AG04450 (cell line): Measurements from ENCODE around the gene KREMEN2. TPM values are rescaled to one million over a fixed set of nuclear protein-coding genes. Genes with fewer than 3 reads are reported as not detected.

ENCODE experiments used
- CTCF ChIA-PET: fragments of 300-600, 350-600 bp; formaldehyde crosslinking; extraction: SDS; loops from one replicate; lab custom pipeline; 2022; ENCODE audit warnings: antibody characterized with exemption, inconsistent platforms; lab: Charles Lee
- POLR2A ChIA-PET: fragments of 350-600 bp; formaldehyde crosslinking; extraction: SDS; loops from one replicate; lab custom pipeline; 2021; ENCODE audit warnings: antibody characterized with exemption, inconsistent platforms; lab: Yijun Ruan, JAX
- DNase-seq: peaks from one replicate; pipeline ENCODE4 v3.0.0-alpha.2; 2011; ENCODE audit warnings: low read depth, low spot score
- H3K27ac ChIP-seq: one replicate; pipeline ENCODE4 v1.5.1; 2012; ENCODE audit warnings: low read depth, low read length, control low read depth
- H3K27me3 ChIP-seq: one replicate; pipeline ENCODE4 v1.6.0; 2012; ENCODE audit warnings: low read length; ENCODE audit not compliant: control insufficient read depth, insufficient read depth
- H3K4me3 ChIP-seq: 2 replicates; pipeline ENCODE4 v1.5.1; 2011; ENCODE audit warnings: mild to moderate bottlenecking, low read depth, low read length, control low read depth
- H3K9me3 ChIP-seq: 2 replicates; pipeline ENCODE4 v1.5.1; 2012; ENCODE audit warnings: low read length; ENCODE audit not compliant: control insufficient read depth, insufficient read depth
- polyA plus RNA-seq: library from polyadenylated mRNA; depleted of rRNA; stranded (reverse); fragments of >200 nt; gene quantifications from 2 replicates; pipeline ENCODE4 v1.2.3, GENCODE V29; 2011
- TF ChIP-seq, protein P1 (sequence below): IDR thresholded peaks from 2 replicates; pipeline ENCODE4 v1.5.1; 2011; ENCODE audit warnings: low read depth, low read length, control low read depth, inconsistent platforms

KREMEN2 gene
- polyA plus RNA-seq, 1 experiment, result 0.04 TPM

GRCh38 chr16:2969545-2970521 lies 5.8 kb downstream of the KREMEN2 start:
- POLR2A ChIA-PET, result interaction anchor here (0.8 to 1.7 kb wide), 3 partner anchors 10 to 64 kb away, joined by 3 to 10 read pairs (median 7); partner anchors contain the start of gene PKMYT1
- TF ChIP-seq, protein P1, sequence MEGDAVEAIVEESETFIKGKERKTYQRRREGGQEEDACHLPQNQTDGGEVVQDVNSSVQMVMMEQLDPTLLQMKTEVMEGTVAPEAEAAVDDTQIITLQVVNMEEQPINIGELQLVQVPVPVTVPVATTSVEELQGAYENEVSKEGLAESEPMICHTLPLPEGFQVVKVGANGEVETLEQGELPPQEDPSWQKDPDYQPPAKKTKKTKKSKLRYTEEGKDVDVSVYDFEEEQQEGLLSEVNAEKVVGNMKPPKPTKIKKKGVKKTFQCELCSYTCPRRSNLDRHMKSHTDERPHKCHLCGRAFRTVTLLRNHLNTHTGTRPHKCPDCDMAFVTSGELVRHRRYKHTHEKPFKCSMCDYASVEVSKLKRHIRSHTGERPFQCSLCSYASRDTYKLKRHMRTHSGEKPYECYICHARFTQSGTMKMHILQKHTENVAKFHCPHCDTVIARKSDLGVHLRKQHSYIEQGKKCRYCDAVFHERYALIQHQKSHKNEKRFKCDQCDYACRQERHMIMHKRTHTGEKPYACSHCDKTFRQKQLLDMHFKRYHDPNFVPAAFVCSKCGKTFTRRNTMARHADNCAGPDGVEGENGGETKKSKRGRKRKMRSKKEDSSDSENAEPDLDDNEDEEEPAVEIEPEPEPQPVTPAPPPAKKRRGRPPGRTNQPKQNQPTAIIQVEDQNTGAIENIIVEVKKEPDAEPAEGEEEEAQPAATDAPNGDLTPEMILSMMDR, result peak; percentile 48
- H3K4me3 ChIP-seq, result peak overlapping the region; percentile 64
- H3K27ac ChIP-seq, result no peak overlapping the region
- CTCF ChIA-PET, result interaction anchor here (0.6 to 1.2 kb wide), 4 partner anchors 8 to 28 kb away, joined by 3 to 8 read pairs (median 3); no protein-coding TSS in a partner anchor
- DNase-seq, result peak; percentile 7
- H3K27me3 ChIP-seq, result peaks cover 11% of the 10 kb centered on the region
- peaks cover 4% of the 10 kb centered on the region; the same call in 1 of the 2 replicates for H3K9me3 ChIP-seq

DNA sequence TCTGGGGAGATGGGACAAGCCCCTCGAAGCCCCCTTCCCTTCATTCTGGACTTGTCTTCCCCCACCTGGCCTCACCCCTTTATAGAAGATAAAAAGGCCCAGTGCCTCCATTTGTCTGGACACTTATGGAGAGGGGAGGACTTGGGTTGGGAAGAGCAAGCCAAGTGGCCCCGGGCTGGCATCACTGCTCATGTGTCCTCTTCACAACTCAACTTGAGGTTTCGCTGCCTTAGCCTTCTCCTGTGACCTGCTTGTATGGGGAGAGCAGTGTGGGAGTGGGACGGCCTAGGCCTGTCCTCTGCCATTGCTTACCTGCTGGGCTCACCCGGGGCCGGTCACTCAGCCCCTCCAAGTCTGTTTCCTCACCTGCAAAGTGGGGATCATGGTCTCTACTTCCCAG lies 6.5 kb downstream of the KREMEN2 start:
- ChIA-PET CTCF (interaction anchor here (0.7 to 1.2 kb wide), 2 partner anchors 8 to 12 kb away, joined by 3 read pairs; no protein-coding TSS in a partner anchor), POLR2A (interaction anchor here (0.8 to 1.7 kb wide), 3 partner anchors 10 to 65 kb away, joined by 3 to 10 read pairs (median 7); partner anchors contain the start of gene PKMYT1)
- Histone ChIP-seq H3K27me3 (peaks cover 6% of the 10 kb centered on the region), H3K4me3 (peak overlapping the region; percentile 64; the same call in 1 of the 2 replicates), H3K27ac (no peak overlapping the region), H3K9me3 (peaks cover 4% of the 10 kb centered on the region; the same call in 1 of the 2 replicates)
- TF ChIP-seq, protein P1, result no peak
- no peak for DNase-seq

GRCh38 chr16:2971134-2971984 lies 7.3 kb downstream of the KREMEN2 start:
- H3K4me3 ChIP-seq, result no peak overlapping the region
- TF ChIP-seq, protein P1, result no peak
- POLR2A ChIA-PET, result interaction anchor here (1.8 kb wide), 1 partner anchor 49 kb away, joined by 5 read pairs; the partner anchor contains the start of gene TNFRSF12A
- CTCF ChIA-PET, result no interaction called here
- peaks cover 4% of the 10 kb centered on the region; the same call in 1 of the 2 replicates for H3K9me3 ChIP-seq
- no peak for DNase-seq
- H3K27ac ChIP-seq, result no peak overlapping the region
- no peaks in the 10 kb centered on the region for H3K27me3 ChIP-seq

DNA sequence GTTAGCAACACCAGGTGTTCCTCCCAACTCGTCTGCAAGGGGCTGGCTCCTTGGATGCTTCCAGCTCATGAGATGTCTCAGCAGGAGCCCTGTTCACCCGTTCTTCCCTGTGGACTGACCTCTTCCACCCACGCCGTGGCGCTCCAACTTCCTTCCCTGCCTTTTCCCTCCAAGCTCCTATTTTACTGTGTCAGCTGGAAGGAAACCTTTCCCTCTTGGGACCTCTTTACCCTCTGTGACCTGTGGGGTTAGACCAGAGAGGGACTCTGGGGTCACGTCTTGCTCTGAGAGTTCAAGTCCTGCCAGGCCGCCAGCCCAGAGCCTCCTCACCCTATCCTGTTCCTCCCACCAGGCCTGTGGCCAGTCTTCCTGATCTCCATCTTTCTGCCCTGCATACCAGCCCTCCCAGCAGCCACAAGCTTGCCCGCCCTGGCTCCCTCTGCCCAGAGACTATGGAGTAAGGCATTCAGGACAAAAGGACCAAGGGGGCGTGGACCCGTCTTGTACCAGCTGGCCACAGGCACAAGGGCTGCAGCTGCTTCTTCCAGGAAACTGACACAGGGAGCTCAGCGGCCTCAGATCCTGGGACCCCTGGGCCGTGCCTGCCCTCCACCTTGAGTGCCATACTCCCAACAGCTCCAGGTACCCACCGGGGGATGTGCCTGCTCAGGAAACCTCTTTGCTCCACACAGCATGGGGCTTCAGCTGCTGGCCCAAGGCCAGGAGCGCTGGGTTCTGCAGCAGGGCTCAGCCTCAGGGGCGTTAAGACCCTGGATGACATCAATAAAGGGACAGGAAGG lies 8.1 kb downstream of the KREMEN2 start:
- ChIA-PET CTCF (interaction anchor here (1.3 kb wide), 1 partner anchor 9 kb away, joined by 3 read pairs; no protein-coding TSS in a partner anchor), POLR2A (interaction anchor here (1.8 kb wide), 1 partner anchor 48 kb away, joined by 5 read pairs; the partner anchor contains the start of gene TNFRSF12A)
- H3K27ac ChIP-seq, result no peak overlapping the region
- no peaks in the 10 kb centered on the region for H3K27me3 ChIP-seq
- H3K9me3 ChIP-seq, result peaks cover 4% of the 10 kb centered on the region; the same call in 1 of the 2 replicates
- TF ChIP-seq, protein P1, result no peak
- DNase-seq, result no peak
- H3K4me3 ChIP-seq, result no peak overlapping the region
